Lung (tissue), 12 donors: ENCODE measurements around the gene LILRA5. TPM values are rescaled to one million over a fixed set of nuclear protein-coding genes. Genes with fewer than 3 reads are reported as not detected.

Source experiments
- ATAC-seq: fragments of 200-7000 bp; cut with Tn5 transposase; one replicate; pipeline ENCODE4 v1.9.1; 2020; ENCODE audit warnings: moderate number of reproducible peaks; ENCODE audit not compliant: insufficient read depth, low FRiP score
- DNase-seq, 3 donors: peaks; one replicate each; pipeline ENCODE4 v3.0.0-alpha.2; 2013 to 2017
- H3K27ac ChIP-seq, 2 donors: one replicate each; pipeline ENCODE4 v1.5.1; 2013; ENCODE audit warnings: mild to moderate bottlenecking in 2 of 2, moderate library complexity in 2 of 2, control low read depth in 1 of 2, inconsistent platforms in 1 of 2, low read depth in 1 of 2, low read length in 1 of 2
- H3K27me3 ChIP-seq, 3 donors: one replicate each; pipeline ENCODE4 v1.5.1; 2013; ENCODE audit warnings: low read length in 2 of 3; ENCODE audit not compliant: control insufficient read depth in 3 of 3, insufficient read depth in 3 of 3
- H3K36me3 ChIP-seq, 4 donors: one replicate each; pipeline ENCODE4 v1.5.1; 2013; ENCODE audit warnings: low read length in 4 of 4, mild to moderate bottlenecking in 1 of 4, moderate library complexity in 1 of 4; ENCODE audit not compliant: control insufficient read depth in 4 of 4, insufficient read depth in 4 of 4
- H3K4me1 ChIP-seq, 5 donors: one replicate each; pipeline ENCODE4 v1.5.1; 2013; ENCODE audit warnings: low read length in 5 of 5, mild to moderate bottlenecking in 2 of 5, moderate library complexity in 1 of 5; ENCODE audit not compliant: control insufficient read depth in 5 of 5, insufficient read depth in 5 of 5
- H3K4me3 ChIP-seq: one replicate; pipeline ENCODE4 v1.5.1; 2013; ENCODE audit warnings: mild to moderate bottlenecking, control low read depth, moderate library complexity
- H3K9ac ChIP-seq, 2 donors: one replicate each; pipeline ENCODE4 v1.5.1; 2013; ENCODE audit warnings: low read length in 2 of 2, control low read depth in 1 of 2; ENCODE audit not compliant: insufficient read depth in 1 of 2
- H3K9me3 ChIP-seq, 4 donors: one replicate each; pipeline ENCODE4 v1.5.1; 2013; ENCODE audit warnings: low read length in 3 of 4, mild to moderate bottlenecking in 1 of 4, moderate library complexity in 1 of 4; ENCODE audit not compliant: control insufficient read depth in 4 of 4, insufficient read depth in 3 of 4
- CTCF ChIP-seq: IDR thresholded peaks from 2 replicates; pipeline ENCODE4 v1.5.1; 2012; ENCODE audit warnings: mild to moderate bottlenecking; ENCODE audit errors: control extremely low read depth, extremely low read depth
- WGBS, 2 donors: extraction: QIAGEN DNeasy Blood & Tissue Kit; methylation state at CpG; one replicate each; pipeline ENCODE4 v1.1.7; 2013; 5-methylcytosine and 5-hydroxymethylcytosine counted together
- polyA plus RNA-seq, 2 donors: library from polyadenylated mRNA; stranded (reverse); fragments of 200-250 nt; gene quantifications; one replicate each; pipeline ENCODE4 v1.2.1, GENCODE V29; 2013
- total RNA-seq, 2 donors: library from RNA; depleted of rRNA in 1 of 2; stranded (reverse); fragments of >200 nt in 1 of 2; gene quantifications; one replicate each; pipeline ENCODE4 v1.2.1, GENCODE V29; 2014 to 2021
- donor health status: control.
- donor health status: control.
- donor health status: Bipolar disorder and iron deficiency.
- donor health status: healthy.
- donor health status: DM: yes; HTN: yes; CAD: no.

LILRA5 gene
- total and polyA plus RNA-seq, 4 donors: 5.9 to 262 (median 26.2) TPM

- H3K27ac ChIP-seq: no peak overlapping the region
- H3K4me1 ChIP-seq: no peaks in the 10 kb centered on the region
- no peaks in the 10 kb centered on the region for H3K27me3 ChIP-seq
- H3K36me3 ChIP-seq: no peaks in the 10 kb centered on the region
- WGBS, 2 donors: 76 to 82% methylated on average over 12 of the region's 12 CpGs
- no peaks in the 10 kb centered on the region for H3K9me3 ChIP-seq
- no peak overlapping the region for H3K9ac ChIP-seq
- TF ChIP-seq CTCF: no peak
- DNase-seq (no peak), ATAC-seq (no peak)
- H3K4me3 ChIP-seq: no peak overlapping the region
Observed at GRCh38 chr19:54356444-54357056, 43.6 kb upstream of the LILRA5 start.

- no peak overlapping the region for H3K9ac ChIP-seq
- H3K4me1 ChIP-seq: no peaks in the 10 kb centered on the region
- no peaks in the 10 kb centered on the region for H3K36me3 ChIP-seq
- no peak overlapping the region for H3K4me3 ChIP-seq
- H3K27me3 ChIP-seq: no peaks in the 10 kb centered on the region
- ATAC-seq: no peak
- TF ChIP-seq CTCF: no peak
- no peak overlapping the region for H3K27ac ChIP-seq
- DNase-seq: no peak
- 66 to 67% methylated on average over 14 of the region's 14 CpGs for WGBS, 2 donors
- H3K9me3 ChIP-seq: no peaks in the 10 kb centered on the region
Observed at GRCh38 chr19:54355675-54356074, 42.7 kb upstream of the LILRA5 start.

- WGBS, 2 donors: 61 to 71% methylated on average over 3 of the region's 3 CpGs
- ATAC-seq: no peak
- H3K27me3 ChIP-seq: no peaks in the 10 kb centered on the region
- no peaks in the 10 kb centered on the region for H3K4me1 ChIP-seq
- TF ChIP-seq CTCF: no peak
- no peak for DNase-seq
- H3K27ac ChIP-seq: no peak overlapping the region
- no peak overlapping the region for H3K4me3 ChIP-seq
- no peaks in the 10 kb centered on the region for H3K9me3 ChIP-seq
- no peaks in the 10 kb centered on the region for H3K36me3 ChIP-seq
- H3K9ac ChIP-seq: no peak overlapping the region
Observed at GRCh38 chr19:54354761-54355160, 41.8 kb upstream of the LILRA5 start.

- Histone ChIP-seq H3K9me3 (no peaks in the 10 kb centered on the region), H3K27me3 (no peaks in the 10 kb centered on the region), H3K4me1 (no peaks in the 10 kb centered on the region), H3K36me3 (no peaks in the 10 kb centered on the region), H3K27ac (no peak overlapping the region), H3K4me3 (no peak overlapping the region), H3K9ac (no peak overlapping the region)
- WGBS, 2 donors: 42 to 49% methylated on average over 3 of the region's 3 CpGs
- no peak for TF ChIP-seq CTCF
- ATAC-seq: no peak
- no peak for DNase-seq
Observed at GRCh38 chr19:54352546-54352945, 39.6 kb upstream of the LILRA5 start.
